GM19463 (cell line): ENCODE data around the gene DNAJC16.

Source experiments
- ATAC-seq: cut with Tn5 transposase; IDR thresholded peaks from one replicate; pipeline ENCODE4 v1.9.1; 2021; ENCODE audit warnings: mild to moderate bottlenecking, moderate library complexity; ENCODE audit not compliant: unreplicated experiment

Gene DNAJC16

GRCh38 chr1:15618655-15619525, 92.2 kb downstream of the DNAJC16 start:
- no peak for ATAC-seq

GRCh38 chr1:15620155-15620545, 93.5 kb downstream of the DNAJC16 start:
- no peak for ATAC-seq

GRCh38 chr1:15620902-15621682, 94.4 kb downstream of the DNAJC16 start:
- ATAC-seq, result no peak

DNA sequence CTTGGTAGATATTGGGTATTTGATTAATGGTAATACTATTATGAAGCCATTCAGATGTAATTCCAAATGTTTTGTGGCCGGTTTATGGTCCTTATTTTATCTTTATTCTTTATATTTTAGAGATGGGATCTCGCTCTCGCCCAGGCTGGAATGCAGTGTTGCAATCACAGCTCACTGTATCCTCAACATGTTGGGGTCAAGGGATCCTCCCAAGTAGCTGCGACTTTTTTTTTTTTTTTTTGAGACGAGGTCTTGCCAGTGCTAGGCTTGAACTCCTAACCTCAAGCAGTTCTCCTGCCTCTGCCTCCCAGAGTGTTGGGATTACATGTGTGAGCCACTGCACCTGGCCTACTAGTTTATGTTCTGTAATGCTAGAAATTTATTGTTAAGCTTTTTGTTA, 95.3 kb downstream of the DNAJC16 start:
- no peak for ATAC-seq

DNA sequence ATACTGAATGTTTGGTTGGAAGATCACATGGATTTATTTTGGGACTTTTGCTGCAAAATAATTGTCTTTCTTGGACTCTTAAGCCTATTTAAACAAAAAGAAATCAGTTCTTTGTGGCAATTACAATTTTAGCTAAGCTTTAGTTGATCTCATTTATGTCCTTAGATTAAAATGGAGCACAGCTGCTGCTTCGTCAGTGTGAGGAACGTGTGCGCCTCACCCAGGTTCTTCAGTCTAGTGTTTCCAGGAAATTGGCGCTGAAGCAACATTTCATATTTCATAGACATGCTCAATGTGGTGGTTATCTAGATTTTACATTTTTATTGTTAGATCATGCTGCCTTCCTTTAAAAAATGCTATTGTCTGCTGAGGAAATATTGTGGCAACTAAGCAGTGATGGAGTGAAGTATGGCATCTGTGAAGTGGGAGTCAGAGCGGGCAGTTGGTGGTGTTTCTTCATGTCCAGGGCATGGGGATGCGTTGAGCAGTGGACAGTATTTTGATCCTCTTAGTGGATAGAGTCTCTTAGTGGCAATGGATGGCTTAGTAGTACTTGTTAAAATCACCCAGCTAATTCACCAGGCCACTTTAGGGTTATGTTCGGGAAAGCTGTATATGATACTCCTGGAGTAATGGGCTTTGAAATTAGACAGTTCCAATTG, 96.2 kb downstream of the DNAJC16 start:
- no peak for ATAC-seq

- no peak for ATAC-seq
Measured at GRCh38 chr1:15623435-15623834, 96.8 kb downstream of the DNAJC16 start.

DNA sequence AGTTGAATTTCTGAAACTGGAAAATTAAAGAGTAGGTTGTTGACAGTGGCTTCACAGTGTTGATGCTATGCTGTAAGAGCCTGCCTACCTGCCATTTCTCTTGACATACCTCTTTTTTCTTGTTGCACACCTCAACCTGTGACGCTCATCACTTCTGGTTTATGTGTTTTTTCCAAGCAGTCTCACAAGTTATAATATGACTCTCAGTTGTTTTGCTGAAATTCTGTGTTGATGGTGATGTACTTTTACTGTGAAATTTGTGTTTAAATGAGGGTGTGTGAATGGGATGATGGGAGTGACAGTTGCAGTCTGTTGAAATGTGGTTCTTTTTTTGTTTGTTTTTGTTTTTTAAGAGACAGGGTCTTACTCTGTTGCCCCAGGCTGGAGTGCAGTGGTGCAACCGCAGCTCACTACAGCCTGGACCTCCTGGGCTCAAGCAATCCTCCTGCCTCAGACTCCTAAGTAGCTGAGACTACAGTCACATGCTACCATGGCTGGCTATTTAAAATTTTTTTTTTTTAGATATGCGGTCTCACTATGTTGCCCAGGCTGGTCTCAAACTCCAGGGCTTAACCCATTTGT, 97.6 kb downstream of the DNAJC16 start:
- ATAC-seq, result no peak

DNA sequence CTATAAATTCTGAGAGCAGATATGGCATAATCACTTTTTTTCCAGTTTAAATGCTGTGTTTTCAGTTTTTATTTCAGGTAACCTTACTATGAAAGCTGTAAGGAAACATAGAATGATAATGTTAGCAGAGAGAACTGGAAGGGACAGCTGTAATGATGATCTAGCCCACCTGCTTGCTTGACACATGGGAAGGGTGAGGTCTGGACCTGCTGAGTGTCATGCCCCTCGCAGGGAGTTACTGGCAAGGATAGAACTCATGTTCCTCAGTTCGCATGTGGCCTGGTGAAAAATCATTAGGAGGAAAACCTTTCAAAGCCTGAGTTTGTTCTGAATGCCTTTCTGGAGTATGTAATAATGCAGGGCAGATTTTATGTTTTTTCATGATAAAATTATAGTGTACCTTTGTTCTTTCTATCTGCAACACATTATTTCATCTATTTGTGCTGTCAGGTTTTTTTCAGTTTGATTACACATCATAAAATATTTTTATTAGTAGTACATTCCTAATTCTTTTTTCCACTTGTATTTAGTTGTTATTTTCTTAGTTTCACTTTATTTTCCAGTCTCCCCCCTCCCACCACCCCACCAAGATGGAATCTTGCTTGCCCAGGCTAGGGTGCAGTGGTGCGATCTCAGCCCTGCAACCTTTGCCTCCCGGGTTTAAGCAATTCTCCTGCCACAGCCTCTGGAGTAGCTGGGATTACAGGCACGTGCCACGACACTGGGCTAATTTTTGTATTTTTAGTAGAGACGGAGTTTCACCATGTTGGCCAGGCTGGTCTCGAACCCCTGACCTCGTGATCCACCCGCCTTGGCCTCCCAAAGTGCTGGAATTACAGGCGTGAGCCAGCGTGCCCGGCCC, 98.6 kb downstream of the DNAJC16 start:
- no peak for ATAC-seq
